NB4 (cell line): ENCODE results near the gene MAT2A.
A peak's percentile ranks its signal among the peaks of the same experiment; 100 is the strongest.

Experiments
- DNase-seq: peaks from one replicate; pipeline ENCODE4 v3.0.0; 2010; ENCODE audit warnings: low read depth
- H3K4me3 ChIP-seq: one replicate; pipeline ENCODE4 v1.5.1; 2011; ENCODE audit warnings: mild to moderate bottlenecking, low read depth, low read length, moderate library complexity
- MAX ChIP-seq: IDR thresholded peaks from 2 replicates; pipeline ENCODE4 v1.6.1; 2011; ENCODE audit warnings: low read depth, low read length
- MYC ChIP-seq: IDR thresholded peaks from 2 replicates; pipeline ENCODE4 v1.6.1; 2011; ENCODE audit warnings: low read depth, low read length
- POLR2A ChIP-seq: IDR thresholded peaks from 2 replicates; pipeline ENCODE4 v1.6.1; 2011; ENCODE audit warnings: mild to moderate bottlenecking; ENCODE audit not compliant: insufficient read length; ENCODE audit errors: extremely low read depth
- TF ChIP-seq, protein P1 (sequence below): IDR thresholded peaks from one replicate; pipeline ENCODE4 v1.5.1; 2012; ENCODE audit warnings: low read depth, low read length

The MAT2A gene

GRCh38 chr2:85580206-85580605, 41.2 kb downstream of the MAT2A start:
- no peak for DNase-seq
- H3K4me3 ChIP-seq = peak overlapping the region; percentile 94
- TF ChIP-seq MAX (no peak), MYC (no peak), POLR2A (no peak)
- TF ChIP-seq, protein P1, sequence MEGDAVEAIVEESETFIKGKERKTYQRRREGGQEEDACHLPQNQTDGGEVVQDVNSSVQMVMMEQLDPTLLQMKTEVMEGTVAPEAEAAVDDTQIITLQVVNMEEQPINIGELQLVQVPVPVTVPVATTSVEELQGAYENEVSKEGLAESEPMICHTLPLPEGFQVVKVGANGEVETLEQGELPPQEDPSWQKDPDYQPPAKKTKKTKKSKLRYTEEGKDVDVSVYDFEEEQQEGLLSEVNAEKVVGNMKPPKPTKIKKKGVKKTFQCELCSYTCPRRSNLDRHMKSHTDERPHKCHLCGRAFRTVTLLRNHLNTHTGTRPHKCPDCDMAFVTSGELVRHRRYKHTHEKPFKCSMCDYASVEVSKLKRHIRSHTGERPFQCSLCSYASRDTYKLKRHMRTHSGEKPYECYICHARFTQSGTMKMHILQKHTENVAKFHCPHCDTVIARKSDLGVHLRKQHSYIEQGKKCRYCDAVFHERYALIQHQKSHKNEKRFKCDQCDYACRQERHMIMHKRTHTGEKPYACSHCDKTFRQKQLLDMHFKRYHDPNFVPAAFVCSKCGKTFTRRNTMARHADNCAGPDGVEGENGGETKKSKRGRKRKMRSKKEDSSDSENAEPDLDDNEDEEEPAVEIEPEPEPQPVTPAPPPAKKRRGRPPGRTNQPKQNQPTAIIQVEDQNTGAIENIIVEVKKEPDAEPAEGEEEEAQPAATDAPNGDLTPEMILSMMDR = no peak

- H3K4me3 ChIP-seq = no peak overlapping the region
- DNase-seq = no peak
- TF ChIP-seq, protein P1 = no peak
- TF ChIP-seq MYC (no peak), MAX (no peak), POLR2A (no peak)
Measured at GRCh38 chr2:85582492-85582891, 43.5 kb downstream of the MAT2A start.

DNA sequence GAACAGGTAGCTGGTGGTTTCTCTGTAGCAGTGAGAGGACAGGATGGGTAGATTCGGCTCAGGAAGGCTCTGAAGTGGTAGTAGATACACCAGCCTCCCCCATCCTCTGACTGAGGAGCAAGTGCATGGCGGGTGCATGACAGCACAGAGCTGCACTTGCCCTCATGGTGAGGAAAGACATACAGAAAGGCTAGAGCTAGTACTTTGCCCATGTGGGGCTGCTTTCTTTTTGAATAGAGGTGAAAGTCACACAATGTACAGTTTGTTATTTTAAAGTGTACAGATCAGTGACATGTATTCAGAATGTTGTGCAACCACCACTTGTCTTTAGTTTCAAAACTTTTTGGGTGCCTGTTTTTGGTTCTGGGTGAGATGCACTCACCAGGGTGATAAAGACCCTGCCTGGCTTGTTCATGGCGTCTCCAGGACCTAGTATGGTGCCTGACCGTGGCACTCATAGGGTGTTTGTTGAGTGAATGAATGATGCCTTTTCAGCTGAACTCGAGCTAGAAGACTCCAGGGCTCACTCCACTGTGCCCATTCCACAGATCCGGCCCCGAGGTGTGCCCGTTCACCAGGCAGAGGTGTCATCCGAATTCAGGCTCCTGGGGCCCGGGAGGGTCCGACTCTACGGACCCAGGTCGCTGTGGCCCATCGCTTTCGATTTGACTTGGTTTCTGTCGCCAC, 44.8 kb downstream of the MAT2A start:
- DNase-seq = no peak

GRCh38 chr2:85584354-85584856, 45.4 kb downstream of the MAT2A start, which contains the start of gene VAMP5:
Gene VAMP5 (plus strand): TSS chr2:85584431. CDS start chr2:85584491, 60 bp downstream.
- no peak within 1 kb of the TSS for H3K4me3 ChIP-seq
- TF ChIP-seq MYC (no peak), POLR2A (no peak), MAX (no peak)
- TF ChIP-seq, protein P1 = no peak
- no peak for DNase-seq

More for the DNA sequence above, 44.8 kb downstream of the MAT2A start:
- H3K4me3 ChIP-seq = no peak overlapping the region
- TF ChIP-seq, protein P1 = no peak
- TF ChIP-seq MYC = no peak

GRCh38 chr2:85584857-85585780, 46.2 kb downstream of the MAT2A start:
- H3K4me3 ChIP-seq = no peak overlapping the region
- TF ChIP-seq MYC (no peak), POLR2A (no peak), MAX (no peak)
- TF ChIP-seq, protein P1 = no peak
- DNase-seq = no peak
